Fibroblast of skin of scalp (primary cell): ENCODE data around the gene ZNF620.
"Not testable (repeated sequence)": the region's sequence is repeated elsewhere in the genome, so short reads cannot be mapped to it uniquely, and the experiment has no call there.

Source experiments
- DNase-seq: peaks from one replicate; pipeline ENCODE4 v3.0.0-alpha.2; 2013

The ZNF620 gene

DNA sequence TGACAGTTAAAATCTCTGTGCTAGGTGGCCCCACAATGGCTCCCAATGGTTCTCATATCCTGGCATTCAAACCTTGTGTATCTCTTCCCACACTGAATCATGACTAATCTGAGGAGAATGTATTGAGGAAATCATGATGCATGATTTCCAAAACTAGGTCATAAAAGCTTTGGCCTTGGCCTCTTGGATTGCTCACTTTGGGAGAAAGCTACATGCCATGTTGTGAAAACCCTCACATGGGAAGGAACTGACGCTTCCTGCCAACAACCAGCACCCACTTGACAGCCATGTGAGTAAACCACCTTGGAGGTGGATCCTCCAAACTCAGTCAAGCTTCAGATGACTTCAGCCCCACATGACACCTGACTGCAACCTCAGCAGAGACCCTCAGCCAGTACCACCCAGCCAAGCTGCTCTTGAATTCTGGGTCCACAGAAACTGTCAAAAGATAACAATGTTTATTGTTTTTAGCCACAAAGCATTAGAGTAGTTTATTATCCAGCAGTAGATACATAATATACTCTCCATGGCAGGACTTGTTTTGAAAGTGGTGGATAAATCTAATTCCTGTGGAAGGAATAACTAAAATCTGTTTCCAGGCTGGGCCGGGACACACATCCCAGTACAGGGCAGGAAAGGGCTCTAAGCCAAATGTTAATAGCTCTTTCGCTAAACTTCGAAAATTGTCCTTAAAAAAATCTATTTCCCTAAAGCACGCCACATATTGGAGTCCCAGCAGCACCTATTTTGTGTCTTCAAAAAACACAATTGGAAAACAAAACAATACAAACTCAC, 1.0 kb upstream of the ZNF620 start:
- peak; percentile 93 for DNase-seq

DNA sequence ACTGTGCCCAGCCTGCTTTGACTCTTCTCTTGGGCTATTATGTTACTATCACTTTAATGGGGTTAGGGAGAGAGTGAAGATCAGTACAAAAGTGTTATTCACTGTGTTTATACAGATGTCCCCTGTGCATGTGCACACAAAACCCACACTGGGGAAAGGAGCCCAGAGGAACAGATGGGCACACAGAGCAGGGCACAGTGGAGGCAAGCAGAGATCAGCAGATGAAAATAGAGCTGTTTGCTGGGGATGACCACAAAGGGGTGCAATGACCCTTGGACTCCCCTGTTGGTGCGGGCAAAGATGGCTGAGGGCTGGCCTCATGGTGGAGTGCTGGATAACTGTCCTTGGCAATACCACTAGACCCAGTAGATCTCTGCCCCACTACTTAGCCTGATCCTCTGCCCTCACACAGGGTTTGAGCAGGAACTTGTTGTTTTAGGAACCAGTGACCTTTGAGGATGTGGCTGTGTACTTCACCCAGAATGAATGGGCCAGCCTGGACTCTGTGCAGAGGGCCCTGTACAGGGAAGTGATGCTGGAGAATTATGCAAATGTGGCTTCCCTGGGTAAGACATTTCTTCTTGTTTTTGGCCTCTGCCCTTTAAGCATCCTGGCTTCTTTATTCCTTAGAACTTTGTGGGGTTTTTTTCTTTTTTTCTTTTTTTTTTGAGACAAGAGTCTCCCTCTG, 5.3 kb downstream of the ZNF620 start:
- no peak for DNase-seq

DNA sequence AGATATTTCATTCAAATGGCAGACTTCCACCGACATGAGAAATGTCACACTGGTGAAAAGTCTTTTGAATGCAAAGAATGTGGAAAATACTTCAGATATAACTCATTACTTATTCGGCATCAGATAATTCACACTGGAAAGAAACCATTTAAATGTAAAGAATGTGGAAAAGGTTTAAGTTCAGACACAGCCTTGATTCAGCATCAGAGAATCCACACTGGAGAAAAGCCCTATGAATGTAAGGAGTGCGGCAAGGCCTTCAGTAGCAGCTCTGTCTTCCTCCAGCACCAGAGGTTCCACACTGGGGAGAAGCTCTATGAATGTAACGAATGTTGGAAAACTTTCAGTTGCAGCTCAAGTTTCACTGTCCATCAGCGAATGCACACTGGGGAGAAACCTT, 10.4 kb downstream of the ZNF620 start:
- DNase-seq, result peak; percentile 90

DNA sequence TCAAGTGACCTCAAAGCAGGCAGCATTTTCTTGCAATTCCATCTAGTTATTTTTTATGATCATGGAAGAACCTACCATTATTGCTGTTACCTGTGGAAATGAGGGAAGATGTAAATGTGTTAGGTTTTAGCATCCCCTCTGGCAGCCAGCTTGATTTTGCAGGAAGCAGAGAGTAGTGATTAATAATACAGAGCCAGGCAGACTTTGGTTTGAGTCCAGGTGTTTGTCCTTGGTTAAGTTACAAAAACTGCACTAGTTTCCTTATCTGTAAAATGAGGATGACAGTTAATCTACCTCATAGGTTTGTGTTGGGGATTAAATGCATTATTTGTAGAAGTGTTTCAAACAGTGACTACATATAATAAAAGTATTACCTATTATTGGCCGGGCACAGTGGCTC, 12.2 kb downstream of the ZNF620 start:
- DNase-seq, result no peak

DNA sequence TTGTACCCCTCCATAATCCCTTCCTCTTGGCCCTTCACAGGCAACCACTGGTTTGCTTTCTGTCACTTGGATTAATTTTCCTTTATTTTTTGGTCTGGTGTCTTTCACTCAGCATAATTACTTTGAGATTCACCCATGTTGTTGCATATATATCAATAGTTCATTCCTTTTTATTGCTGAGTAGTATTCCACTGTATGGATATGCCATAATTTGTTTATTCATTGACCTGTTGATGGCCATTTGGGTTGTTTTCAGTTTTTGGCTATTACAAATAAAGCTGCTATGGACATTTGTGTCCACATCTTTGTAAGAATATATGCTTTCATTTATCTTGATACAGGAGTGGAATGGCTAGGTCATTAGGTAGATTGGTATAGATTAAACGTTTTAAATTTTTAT, 13.0 kb downstream of the ZNF620 start:
- DNase-seq, result no peak

DNA sequence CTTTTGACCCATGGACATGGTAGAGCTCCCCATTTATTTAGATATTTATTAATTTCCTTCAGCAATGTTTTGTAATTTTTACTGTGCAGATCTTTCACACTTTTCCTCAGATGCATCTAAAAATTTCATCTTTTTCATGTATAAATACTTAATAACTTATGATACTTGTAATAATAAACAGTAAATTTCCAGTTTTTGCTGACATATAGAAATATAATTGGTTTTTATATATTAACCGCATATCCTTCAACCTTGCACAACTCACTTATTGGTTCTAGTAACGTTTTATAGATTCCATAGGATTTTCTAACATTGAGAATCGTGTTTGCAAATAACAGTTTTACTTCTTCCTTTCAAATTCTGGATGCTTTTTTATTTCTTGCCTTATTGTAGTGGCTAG, 15.4 kb downstream of the ZNF620 start:
- DNase-seq, result no peak

DNA sequence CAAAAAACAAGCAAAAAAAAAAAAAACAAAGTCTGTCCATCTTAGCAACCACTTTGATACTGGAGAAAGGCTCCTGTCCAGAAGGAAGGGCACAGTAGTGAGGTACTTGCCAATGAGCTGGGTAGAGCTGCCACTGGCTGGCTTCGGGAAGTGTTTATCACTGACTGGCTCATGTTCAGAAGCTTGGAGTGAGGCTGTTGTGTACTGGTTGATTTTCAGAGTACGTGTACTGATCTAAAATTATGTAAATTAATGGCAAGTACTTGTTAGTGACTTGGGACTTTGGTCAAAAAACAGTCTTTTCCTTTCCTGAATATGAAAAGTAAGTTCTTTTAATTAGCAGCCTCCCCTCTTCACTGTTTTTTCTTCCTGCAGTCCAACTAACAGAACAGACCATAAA, 17.9 kb downstream of the ZNF620 start:
- no peak for DNase-seq

DNA sequence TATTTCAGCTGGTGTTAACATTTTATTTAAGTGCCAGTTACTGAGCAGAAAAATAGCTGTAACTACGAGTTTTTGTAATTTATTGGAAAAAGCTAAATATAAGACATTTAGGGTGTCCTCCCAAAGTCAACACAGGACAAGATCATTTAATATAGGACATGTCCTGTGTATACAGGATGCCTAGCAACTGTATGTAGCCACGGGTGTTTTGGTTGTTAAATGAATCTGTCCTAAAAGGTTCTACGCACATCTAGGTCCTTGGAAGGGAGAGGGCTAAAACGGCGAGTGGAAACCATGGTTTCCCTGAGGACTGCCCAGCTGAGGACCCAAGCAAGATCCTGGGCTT, 18.4 kb downstream of the ZNF620 start:
- DNase-seq, result no peak

DNA sequence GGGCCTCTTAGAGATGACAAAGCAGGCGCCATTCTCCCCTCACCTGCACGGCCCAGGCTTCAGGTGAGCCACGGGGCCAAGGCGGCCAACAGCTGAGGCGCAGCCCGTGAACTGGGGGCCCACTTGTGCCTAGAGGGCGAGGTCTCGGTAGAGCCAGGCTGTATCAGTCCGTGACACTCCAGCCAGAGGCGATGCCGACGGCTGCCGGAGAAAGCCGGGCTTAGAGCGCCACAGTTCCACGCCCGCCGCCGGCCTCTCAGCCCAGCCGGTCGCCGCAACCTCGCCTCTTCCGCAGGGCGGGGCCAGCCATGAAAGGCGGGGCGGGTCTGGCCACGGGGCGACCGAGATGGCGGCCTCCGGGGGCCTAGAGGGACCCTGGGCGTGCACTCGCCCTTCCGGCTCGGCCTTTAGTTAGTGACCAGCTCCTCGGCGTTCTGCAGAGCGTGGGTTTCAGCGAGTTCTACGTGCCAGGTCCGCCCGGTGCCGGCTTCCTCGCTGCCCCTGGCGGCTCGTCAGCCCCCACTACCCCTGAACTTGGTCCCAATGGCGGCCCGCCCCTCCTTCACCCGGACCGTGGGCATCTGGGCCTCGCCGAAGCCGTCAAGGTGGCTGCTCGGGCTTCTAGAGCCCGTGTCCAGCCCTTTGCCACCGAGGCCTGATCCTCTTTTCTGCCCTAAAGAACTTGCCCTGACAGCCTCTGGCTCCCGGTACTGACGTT, 18.9 kb downstream of the ZNF620 start, which contains the start of gene ZNF621:
ZNF621 (plus strand) TSS at position 393 of the 718 bp plus-strand sequence. CDS start 881 bp downstream, outside the sequence.
- DNase-seq, result peak; percentile 89

DNA sequence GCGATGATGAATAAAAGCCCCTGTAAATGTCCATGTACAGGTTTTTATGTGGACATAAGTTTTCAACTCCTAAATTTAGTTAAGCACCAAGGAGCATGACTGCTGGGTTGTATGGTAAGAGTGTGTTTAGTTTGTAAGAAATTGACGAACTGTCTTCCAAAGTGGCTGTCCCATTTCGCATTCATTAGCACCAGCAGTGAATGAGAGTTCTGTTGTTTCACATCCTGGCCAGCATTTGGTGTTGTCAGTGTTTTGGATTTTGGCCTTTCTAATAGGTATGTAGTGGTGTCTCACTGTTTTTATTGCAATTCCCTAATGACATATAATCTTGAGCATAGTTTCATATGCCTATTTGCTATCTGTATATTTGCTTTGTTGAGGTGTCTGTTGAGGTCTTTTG, 22.6 kb downstream of the ZNF620 start:
- no peak for DNase-seq

DNA sequence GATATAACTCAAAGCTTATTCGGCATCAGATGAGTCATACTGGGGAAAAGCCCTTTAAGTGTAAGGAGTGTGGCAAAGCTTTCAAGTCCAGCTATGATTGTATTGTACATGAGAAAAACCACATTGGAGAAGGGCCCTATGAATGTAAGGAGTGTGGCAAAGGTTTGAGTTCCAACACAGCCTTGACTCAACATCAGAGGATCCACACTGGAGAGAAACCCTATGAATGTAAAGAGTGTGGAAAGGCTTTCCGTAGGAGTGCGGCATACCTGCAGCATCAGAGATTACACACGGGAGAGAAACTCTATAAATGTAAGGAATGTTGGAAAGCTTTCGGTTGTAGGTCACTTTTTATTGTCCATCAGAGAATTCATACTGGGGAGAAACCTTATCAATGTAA, 26.4 kb downstream of the ZNF620 start:
- peak; percentile 4 for DNase-seq

DNA sequence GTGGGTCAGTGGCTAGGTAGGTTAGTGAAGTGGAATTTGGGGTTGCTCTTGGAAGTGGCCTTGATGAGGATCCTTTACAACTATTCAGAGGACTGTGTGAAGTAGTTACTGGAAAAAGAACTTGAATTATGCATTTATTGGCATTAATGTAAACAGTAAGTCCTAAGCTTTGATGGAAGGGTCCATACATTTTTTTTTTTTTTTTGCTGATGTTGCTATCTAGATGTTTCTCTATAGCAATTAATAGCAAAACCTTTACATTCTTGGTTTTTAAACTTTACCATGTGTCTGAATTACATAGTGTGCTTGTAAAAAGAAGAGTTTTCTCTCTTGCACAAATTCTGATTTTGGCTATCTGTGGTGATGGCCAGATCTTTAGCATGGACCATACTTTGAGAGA, 28.4 kb downstream of the ZNF620 start:
- no peak for DNase-seq

DNA sequence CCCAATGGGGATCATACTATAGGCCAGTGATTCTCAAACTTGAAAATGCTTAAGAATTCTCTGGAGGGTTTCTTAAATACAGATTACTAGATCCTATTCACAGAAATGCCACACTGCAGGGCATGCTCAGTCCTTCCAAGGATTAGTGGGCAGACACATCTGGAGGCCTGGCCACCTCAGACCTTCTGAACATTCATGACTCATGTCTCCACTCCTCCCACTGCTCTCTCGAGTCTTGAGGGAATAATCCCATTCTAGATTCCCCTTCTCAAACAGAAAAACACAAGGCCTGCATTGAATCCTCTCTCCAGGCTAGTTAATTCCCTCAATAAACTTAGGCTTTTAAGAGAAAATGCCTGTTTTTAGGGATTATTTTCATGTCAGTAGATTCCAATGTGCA, 41.0 kb downstream of the ZNF620 start:
- peak; percentile 68 for DNase-seq

DNA sequence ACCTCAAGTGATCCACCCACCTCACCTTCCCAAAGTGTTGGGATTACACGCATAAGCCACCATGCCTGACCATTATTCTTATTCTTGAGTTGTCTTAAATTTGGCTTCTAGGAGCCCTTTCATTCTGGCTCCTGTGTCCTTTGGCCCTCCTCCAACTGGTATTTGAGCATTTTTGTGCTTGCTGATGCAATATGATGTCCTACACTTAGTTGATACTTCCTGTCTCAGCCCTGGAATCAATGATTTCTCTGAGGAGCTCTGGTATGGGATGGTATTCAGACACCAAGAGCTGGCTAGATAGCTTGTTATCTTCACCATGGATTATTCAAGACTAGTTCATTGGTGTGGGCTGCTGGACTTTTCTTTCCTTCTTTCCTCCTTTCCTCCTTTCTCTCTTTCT, 44.3 kb downstream of the ZNF620 start:
- DNase-seq, result peak; percentile 52

DNA sequence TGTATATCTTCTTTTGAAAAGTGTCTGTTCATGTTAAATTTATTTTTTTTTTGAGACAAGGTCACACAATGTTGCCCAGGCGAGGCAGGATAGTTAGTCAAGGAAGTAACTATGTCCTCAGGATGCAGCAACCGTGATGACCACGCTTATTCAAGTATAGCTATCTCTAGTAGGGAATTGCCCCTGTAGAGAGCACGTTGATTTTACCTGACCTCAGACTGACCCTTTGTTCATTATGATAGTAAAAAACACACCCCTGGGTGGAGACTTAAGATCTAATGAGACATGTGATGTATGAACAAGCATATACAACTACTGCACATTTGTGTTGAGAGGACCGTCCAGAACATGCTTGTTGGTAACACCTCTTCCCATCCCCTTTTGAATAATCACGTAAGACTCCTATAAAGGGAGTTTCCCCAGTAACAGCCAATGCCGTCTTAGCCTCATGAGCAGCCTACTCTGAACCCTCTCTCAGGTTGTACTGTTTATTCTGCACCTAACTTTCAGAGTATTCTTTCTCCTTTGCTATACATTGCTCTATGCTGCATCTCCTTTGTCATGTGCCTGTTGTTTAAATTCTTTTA, 51.8 kb downstream of the ZNF620 start:
- DNase-seq, result no peak

DNA sequence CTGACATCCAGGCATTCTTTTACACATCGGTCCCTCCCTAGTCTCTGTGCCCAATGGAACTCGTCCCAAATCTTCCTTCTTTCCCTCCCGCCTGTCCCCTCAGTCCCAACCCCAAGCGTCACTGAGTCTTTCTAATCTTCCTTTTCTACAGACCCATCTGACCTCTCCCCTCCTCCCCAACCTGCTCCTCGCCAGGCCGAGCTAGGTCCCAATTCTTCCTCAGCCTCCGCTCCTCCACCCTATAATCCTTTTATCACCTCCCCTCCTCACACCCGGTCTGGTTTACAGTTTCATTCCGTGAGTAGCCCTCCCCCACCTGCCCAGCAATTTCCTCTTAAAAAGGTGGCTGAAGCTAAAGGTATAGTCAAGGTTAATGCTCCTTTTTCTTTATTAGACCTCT, 56.6 kb downstream of the ZNF620 start:
- DNase-seq, result not testable (repeated sequence)

DNA sequence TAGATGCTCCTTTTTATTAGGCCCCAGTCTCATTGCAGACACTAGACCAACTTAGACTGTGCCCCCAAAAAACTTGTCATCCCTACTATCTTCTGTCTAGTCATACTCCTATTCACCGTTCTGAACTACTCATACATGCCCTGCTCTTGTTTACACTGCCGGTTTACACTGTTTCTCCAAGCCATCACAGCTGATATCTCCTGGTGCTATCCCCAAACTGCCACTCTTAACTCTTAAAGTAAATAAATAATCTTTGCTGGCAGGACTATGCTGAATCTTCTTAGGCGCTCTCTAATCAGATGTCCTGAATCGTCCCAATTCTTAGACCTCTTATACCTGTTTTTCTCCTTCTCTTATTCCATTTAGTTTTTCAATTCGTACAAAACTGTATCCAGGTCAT, 59.8 kb downstream of the ZNF620 start:
- DNase-seq, result not testable (repeated sequence)

DNA sequence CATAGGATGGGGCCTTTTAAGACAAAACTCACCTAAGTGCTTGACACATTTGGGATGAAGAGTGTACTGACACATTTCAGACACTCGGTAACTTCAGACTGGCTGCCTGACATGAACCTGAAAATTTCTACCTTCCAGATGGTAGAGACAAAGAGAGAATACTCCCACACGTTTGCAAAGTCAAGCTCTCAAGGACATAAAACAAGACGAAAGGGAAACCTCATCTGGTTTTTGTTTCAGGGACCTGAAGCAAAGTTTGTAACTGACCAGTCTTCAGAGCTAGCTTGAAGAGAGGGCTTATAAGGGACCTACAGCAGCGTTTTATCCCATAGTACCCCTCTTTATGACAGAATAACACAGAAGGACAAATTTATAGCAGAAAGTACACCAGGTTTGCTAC, 60.9 kb downstream of the ZNF620 start:
- DNase-seq, result no peak
